Fibroblast of lung (primary cell): ENCODE data around the gene ANKRA2. TPM values are rescaled to one million over a fixed set of nuclear protein-coding genes. Genes with fewer than 3 reads are reported as not detected.

ENCODE experiments used
- DNase-seq, 2 donors: peaks; one replicate each; pipeline versions ENCODE4 v3.0.0 to v3.0.0-alpha.2; 2010; ENCODE audit warnings: low read depth in 2 of 2
- H2AFZ ChIP-seq: 2 replicates; pipeline ENCODE4 v1.5.1; 2012; ENCODE audit warnings: low read length, control low read depth, inconsistent platforms
- H3K27ac ChIP-seq: 2 replicates; pipeline ENCODE4 v1.5.1; 2011; ENCODE audit warnings: low read length, control low read depth; ENCODE audit not compliant: insufficient read depth
- H3K27me3 ChIP-seq: 2 replicates; pipeline ENCODE4 v1.5.1; 2011; ENCODE audit warnings: mild to moderate bottlenecking, low read length; ENCODE audit not compliant: control insufficient read depth, insufficient read depth
- H3K36me3 ChIP-seq: 2 replicates; pipeline ENCODE4 v1.5.1; 2011; ENCODE audit warnings: low read length; ENCODE audit not compliant: control insufficient read depth, insufficient read depth
- H3K4me1 ChIP-seq: 2 replicates; pipeline ENCODE4 v1.5.1; 2011; ENCODE audit warnings: low read length; ENCODE audit not compliant: control insufficient read depth, insufficient read depth; ENCODE audit errors: extremely low read depth
- H3K4me2 ChIP-seq: 2 replicates; pipeline ENCODE4 v1.5.1; 2011; ENCODE audit warnings: low read length, control low read depth; ENCODE audit not compliant: insufficient read depth; ENCODE audit errors: extremely low read depth
- H3K4me3 ChIP-seq, 4 experiments: fragments of 200-600 bp in 1 of 4; sonication (generic) in 1 of 4; replicated peaks in 1 of 4; 2 replicates each; pipeline ENCODE4 v1.5.1; 2011 to 2016; ENCODE audit warnings: low read length in 4 of 4, low read depth in 3 of 4, mild to moderate bottlenecking in 3 of 4, control low read depth in 2 of 4, inconsistent platforms in 1 of 4, mixed read lengths in 1 of 4; ENCODE audit not compliant: insufficient read depth in 1 of 4; ENCODE audit errors: control extremely low read depth in 1 of 4
- H3K79me2 ChIP-seq: 2 replicates; pipeline ENCODE4 v1.5.1; 2012; ENCODE audit warnings: mild to moderate bottlenecking, low read length, inconsistent platforms; ENCODE audit not compliant: control insufficient read depth, insufficient read depth
- H3K9ac ChIP-seq: 2 replicates; pipeline ENCODE4 v1.5.1; 2011; ENCODE audit warnings: mild to moderate bottlenecking, low read length, control low read depth; ENCODE audit not compliant: insufficient read depth
- H3K9me3 ChIP-seq: 2 replicates; pipeline ENCODE4 v1.5.1; 2012; ENCODE audit warnings: low read depth, low read length; ENCODE audit not compliant: control insufficient read depth, insufficient read depth
- H4K20me1 ChIP-seq: 2 replicates; pipeline ENCODE4 v1.5.1; 2011; ENCODE audit warnings: low read length; ENCODE audit not compliant: control insufficient read depth, insufficient read depth; ENCODE audit errors: extremely low read depth
- CTCF ChIP-seq, 2 donors: IDR thresholded peaks in 1 of 2; conservative IDR thresholded peaks in 1 of 2; 1 replicate in 1 of 2; 2 replicates in 1 of 2; pipeline ENCODE4 v1.5.1; 2011 to 2012; ENCODE audit warnings: low read length in 2 of 2, control low read depth in 1 of 2, inconsistent platforms in 1 of 2, low read depth in 1 of 2, mild to moderate bottlenecking in 1 of 2
- EZH2 ChIP-seq: IDR thresholded peaks from 2 replicates; pipeline ENCODE4 v1.5.1; 2012; ENCODE audit warnings: low read length, control low read depth, mild to moderate bottlenecking; ENCODE audit errors: missing control alignments
- polyA plus RNA-seq, 2 donors: library from polyadenylated mRNA; depleted of rRNA in 1 of 2; stranded (reverse) in 1 of 2; unstranded in 1 of 2; fragments of >200 nt; gene quantifications; 2 replicates each; pipeline ENCODE4 v1.2.1, GENCODE V29; 2011 to 2012; ENCODE audit warnings: missing spikeins in 1 of 2
- total RNA-seq: library from RNA; depleted of rRNA; stranded (reverse); fragments of >200 nt; gene quantifications from 2 replicates; pipeline ENCODE4 v1.2.1, GENCODE V29; 2014

Gene ANKRA2
- total and polyA plus RNA-seq, 2 donors (not counting 1 experiment from before 2014, with no cell fraction given) = 15.0 to 29.7 TPM

- TF ChIP-seq EZH2 = no peak
- TF ChIP-seq CTCF (conservative IDR thresholded peaks at IDR 0.05 in 1 of 2, IDR thresholded peaks at IDR 0.05 in 1 of 2; ENCODE audit: low read depth in 1 of 2, low read length in 2 of 2) = no peak
Observed at GRCh38 chr5:73532195-73532594, 33.2 kb downstream of the ANKRA2 start.

GRCh38 chr5:73531356-73531755 lies 34.1 kb downstream of the ANKRA2 start:
- Histone ChIP-seq H3K9me3 (no peaks in the 10 kb centered on the region), H3K4me1 (no peaks in the 10 kb centered on the region), H3K27me3 (peaks cover 2% of the 10 kb centered on the region), H3K4me2 (no peak overlapping the region), H3K9ac (no peak overlapping the region), H3K27ac (no peak overlapping the region), H2AFZ (no peak overlapping the region), H4K20me1 (no peaks in the 10 kb centered on the region), H3K4me3 (no peak overlapping the region), H3K79me2 (no peaks in the 10 kb centered on the region), H3K36me3 (no peaks in the 10 kb centered on the region)
- no peak for TF ChIP-seq CTCF (conservative IDR thresholded peaks at IDR 0.05 in 1 of 2, IDR thresholded peaks at IDR 0.05 in 1 of 2; ENCODE audit: low read depth in 1 of 2, low read length in 2 of 2)
- TF ChIP-seq EZH2 = no peak
- DNase-seq = peak in 1 of 2 donors; percentile 54

More at GRCh38 chr5:73532195-73532594, 33.2 kb downstream of the ANKRA2 start:
- H3K9me3 ChIP-seq = no peaks in the 10 kb centered on the region
- H4K20me1 ChIP-seq = no peaks in the 10 kb centered on the region
- H3K27ac ChIP-seq = no peak overlapping the region
- no peaks in the 10 kb centered on the region for H3K4me1 ChIP-seq
- no peak for DNase-seq
- no peak overlapping the region for H3K4me3 ChIP-seq
- no peak overlapping the region for H3K4me2 ChIP-seq
- no peak overlapping the region for H3K9ac ChIP-seq
- no peaks in the 10 kb centered on the region for H3K36me3 ChIP-seq
- H3K79me2 ChIP-seq = no peaks in the 10 kb centered on the region
- H3K27me3 ChIP-seq = peaks cover 2% of the 10 kb centered on the region
- H2AFZ ChIP-seq = no peak overlapping the region

- DNase-seq = peak in 1 of 2 donors; percentile 62
- TF ChIP-seq EZH2 (no peak), CTCF (conservative IDR thresholded peaks at IDR 0.05 in 1 of 2, IDR thresholded peaks at IDR 0.05 in 1 of 2; ENCODE audit: low read depth in 1 of 2, low read length in 2 of 2) (no peak)
Observed at GRCh38 chr5:73529081-73529480, 36.4 kb downstream of the ANKRA2 start.

More at GRCh38 chr5:73529081-73529480, 36.4 kb downstream of the ANKRA2 start:
- Histone ChIP-seq H3K9me3 (no peaks in the 10 kb centered on the region), H3K4me2 (no peak overlapping the region), H4K20me1 (no peaks in the 10 kb centered on the region), H3K4me1 (no peaks in the 10 kb centered on the region), H3K36me3 (no peaks in the 10 kb centered on the region), H3K27me3 (peaks cover 2% of the 10 kb centered on the region), H3K9ac (no peak overlapping the region), H3K27ac (no peak overlapping the region), H2AFZ (no peak overlapping the region), H3K4me3 (no peak overlapping the region), H3K79me2 (no peaks in the 10 kb centered on the region)
